HG02885 (cell line): Measurements from ENCODE around the gene BCKDHA.
"Not testable (repeated sequence)": the region's sequence is repeated elsewhere in the genome, so short reads cannot be mapped to it uniquely, and the experiment has no call there.

Source experiments
- ATAC-seq: cut with Tn5 transposase; IDR thresholded peaks from one replicate; pipeline ENCODE4 v1.9.1; 2021; ENCODE audit warnings: mild to moderate bottlenecking; ENCODE audit not compliant: unreplicated experiment, poor library complexity

The BCKDHA gene

DNA sequence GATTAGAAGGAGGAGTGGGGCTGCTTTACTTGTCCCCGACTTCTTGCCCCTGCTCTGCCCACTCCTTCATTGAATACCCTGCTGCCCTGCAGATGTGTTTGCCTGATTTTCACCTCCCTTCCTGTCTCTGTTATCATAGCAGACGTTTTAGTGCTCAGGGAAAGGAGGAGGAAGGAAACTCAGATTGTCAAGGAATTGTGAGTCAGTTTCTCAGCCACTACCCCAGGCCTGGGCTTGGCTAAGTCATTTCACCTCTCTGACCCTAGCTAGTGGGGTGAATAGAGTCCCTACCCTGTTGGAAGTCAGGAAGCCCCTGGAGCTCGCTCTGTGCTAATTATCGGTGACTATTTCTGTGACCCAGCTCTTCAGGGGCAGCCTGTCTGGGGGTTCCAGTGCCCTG lies 3.9 kb downstream of the BCKDHA start:
- ATAC-seq, result no peak

DNA sequence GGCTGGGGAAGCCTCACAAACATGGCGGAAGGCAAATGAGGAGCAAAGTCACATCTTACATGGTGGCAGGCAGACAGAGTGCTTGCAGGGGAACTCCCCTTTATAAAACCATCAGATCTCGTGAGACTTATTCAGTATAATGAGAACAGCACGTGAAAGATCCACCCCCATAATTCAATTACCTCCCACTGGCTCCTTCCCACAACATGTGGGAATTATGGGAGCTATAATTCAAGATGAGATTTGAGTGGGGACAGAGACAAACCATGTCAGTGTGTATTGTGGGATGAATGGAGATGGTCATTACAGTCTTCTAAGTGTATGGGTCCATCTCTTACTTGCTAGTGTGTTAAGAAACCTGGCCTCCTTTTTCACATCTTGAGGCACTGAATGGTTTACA lies 4.4 kb downstream of the BCKDHA start:
- ATAC-seq, result no peak

DNA sequence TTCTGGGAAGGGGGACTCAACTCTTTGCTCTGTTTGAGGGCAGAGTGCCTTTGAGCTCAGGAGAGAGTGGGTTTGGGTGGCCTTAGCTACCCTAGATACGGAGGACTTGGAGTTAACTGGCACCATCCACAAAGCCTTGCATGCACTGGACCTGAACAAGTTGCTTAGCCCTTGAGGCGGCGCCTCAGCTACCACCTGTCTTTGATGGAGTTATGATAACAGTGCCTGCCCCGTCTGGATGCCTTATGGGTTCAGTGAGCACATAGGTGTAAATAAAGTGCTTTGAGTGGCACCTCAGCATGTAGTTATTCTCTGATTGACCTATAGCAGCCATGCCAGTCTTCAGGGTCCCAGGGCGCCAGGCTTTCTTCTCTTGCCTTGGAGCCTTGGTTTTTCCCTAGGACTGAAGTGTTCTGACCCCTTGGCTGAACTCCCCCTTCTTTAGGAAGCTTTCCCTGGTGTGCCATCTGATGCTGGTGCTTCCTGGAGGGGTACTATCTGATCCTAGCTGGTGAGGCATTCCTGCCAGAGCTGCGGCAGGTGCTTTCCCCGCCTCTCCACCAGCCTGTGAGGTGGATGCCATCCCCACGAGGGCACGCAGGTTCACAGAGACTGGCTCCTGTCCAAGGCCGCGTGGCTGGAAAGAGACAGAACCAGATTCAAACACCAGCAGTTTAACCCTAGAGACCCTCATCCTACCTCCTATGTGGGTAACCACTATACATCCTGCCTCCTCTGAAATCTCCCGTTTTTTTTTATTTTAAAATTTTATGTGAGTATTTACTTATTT lies 5.8 kb downstream of the BCKDHA start:
- no peak for ATAC-seq

GRCh38 chr19:41405776-41406175 lies 8.2 kb downstream of the BCKDHA start:
- ATAC-seq, result no peak

GRCh38 chr19:41407271-41407670 lies 9.7 kb downstream of the BCKDHA start:
- ATAC-seq, result no peak

GRCh38 chr19:41408256-41408655 lies 10.6 kb downstream of the BCKDHA start:
- no peak for ATAC-seq

DNA sequence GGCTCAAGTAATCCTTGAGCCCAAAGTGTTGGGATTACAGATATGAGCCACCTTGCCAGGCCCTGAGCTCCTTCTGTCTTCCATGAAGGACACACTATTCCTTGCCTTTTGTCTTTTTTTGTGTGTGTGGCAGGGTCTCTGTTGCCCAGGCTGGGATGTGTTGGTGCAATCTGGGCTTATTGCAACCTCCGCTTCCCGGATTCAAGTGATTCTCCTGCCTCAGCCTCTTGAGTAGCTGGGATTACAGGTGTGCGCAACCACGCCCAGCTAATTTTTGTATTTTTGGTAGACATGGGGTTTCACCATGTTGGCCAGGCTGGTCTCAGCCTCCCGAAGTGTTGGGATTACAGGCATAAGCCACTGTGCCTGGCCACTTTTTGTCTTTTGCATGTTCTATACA lies 11.2 kb downstream of the BCKDHA start:
- not testable (repeated sequence) for ATAC-seq

GRCh38 chr19:41409288-41409687 lies 11.7 kb downstream of the BCKDHA start:
- no peak for ATAC-seq

DNA sequence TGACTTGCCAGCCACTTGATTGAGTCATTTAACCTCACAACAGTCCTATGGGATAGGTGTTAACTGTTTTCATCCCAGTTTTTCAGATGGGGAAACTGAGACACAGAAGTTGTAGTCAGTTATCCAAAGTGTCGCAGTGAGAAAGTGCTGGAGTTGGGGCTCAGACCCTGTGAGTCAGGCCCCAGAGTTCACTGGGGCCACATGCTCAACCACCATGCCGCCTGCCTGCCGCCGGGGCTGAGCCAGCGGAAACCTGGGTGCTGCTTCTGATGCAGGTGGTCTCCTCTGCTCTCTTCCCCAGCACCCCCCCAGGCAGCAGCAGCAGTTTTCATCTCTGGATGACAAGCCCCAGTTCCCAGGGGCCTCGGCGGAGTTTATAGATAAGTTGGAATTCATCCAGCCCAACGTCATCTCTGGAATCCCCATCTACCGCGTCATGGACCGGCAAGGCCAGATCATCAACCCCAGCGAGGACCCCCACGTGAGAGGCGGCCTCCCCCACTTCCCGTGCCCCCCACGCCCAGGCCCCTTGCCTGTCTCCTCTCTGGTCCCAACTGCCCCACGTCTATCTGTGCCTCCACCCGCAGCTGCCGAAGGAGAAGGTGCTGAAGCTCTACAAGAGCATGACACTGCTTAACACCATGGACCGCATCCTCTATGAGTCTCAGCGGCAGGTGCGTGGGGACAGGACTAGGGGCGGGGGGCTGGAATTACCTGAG lies 12.9 kb downstream of the BCKDHA start:
- no peak for ATAC-seq

- no peak for ATAC-seq
Measured at GRCh38 chr19:41411100-41411967, 13.7 kb downstream of the BCKDHA start.

GRCh38 chr19:41411968-41412265 lies 14.3 kb downstream of the BCKDHA start:
- ATAC-seq, result no peak

GRCh38 chr19:41412953-41413352 lies 15.3 kb downstream of the BCKDHA start:
- ATAC-seq, result no peak

- no peak for ATAC-seq
Measured at GRCh38 chr19:41413947-41414346, 16.3 kb downstream of the BCKDHA start.

- no peak for ATAC-seq
Measured at GRCh38 chr19:41414461-41414860, 16.8 kb downstream of the BCKDHA start.

GRCh38 chr19:41415154-41415571 lies 17.5 kb downstream of the BCKDHA start:
- no peak for ATAC-seq

DNA sequence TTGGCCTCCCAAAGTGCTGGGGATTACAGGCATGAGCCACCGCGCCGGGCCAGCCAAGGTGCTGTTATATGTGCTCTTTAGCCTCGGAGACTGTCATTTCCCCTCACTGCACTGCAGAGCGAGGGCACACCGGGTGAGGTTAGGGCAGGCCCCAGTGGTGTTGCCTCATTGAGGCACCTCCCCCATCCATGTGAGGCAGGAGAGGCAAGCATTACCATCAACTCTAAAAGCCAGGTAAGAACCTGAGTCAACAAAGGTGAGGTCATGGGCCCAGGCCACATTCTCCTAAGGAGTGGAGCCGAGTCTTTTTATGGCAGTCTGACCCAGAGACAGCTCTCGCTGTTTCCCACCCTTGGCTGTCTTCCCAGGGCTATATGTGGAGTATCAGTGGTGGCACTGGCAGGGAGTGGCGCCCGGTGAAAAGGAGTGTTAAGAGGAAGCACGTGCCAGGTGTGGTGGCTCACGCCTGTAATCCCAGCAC lies 18.6 kb downstream of the BCKDHA start:
- ATAC-seq, result no peak

GRCh38 chr19:41420101-41420880 lies 22.7 kb downstream of the BCKDHA start:
- no peak for ATAC-seq

GRCh38 chr19:41421314-41421713 lies 23.7 kb downstream of the BCKDHA start:
- no peak for ATAC-seq

GRCh38 chr19:41421973-41422372 lies 24.4 kb downstream of the BCKDHA start:
- ATAC-seq, result no peak

DNA sequence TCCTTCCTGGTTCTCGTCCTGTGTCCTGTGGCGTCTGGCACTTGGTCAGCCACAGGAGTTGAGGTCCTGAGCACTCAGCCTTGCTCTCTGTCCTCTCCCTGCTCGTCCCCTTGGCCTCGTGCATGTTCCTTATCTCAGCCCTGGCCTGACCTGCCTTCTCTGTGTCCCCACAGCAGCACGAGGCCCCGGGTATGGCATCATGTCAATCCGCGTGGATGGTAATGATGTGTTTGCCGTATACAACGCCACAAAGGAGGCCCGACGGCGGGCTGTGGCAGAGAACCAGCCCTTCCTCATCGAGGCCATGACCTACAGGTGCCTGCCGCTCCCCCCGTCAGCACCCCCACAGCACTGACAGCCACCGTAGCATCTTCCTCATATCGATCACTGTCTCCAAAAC lies 24.8 kb downstream of the BCKDHA start:
- no peak for ATAC-seq
